Upper lobe of right lung (tissue), 1 donor: ENCODE data around the gene STS. TPM values are rescaled to one million over a fixed set of nuclear protein-coding genes. Genes with fewer than 3 reads are reported as not detected.

ENCODE experiments used
- ATAC-seq: fragments of 200-7000 bp; cut with Tn5 transposase; one replicate; pipeline ENCODE4 v1.9.1; 2020; ENCODE audit warnings: mild to moderate bottlenecking, moderate library complexity
- DNase-seq: peaks from one replicate; pipeline ENCODE4 v3.0.0-alpha.2; 2020
- H3K27ac ChIP-seq: fragments of 200-600 bp; one replicate; pipeline ENCODE4 v1.8.0; 2022
- H3K27me3 ChIP-seq: fragments of 200-600 bp; one replicate; pipeline ENCODE4 v1.8.0; 2022; ENCODE audit warnings: mild to moderate bottlenecking
- H3K36me3 ChIP-seq: fragments of 200-600 bp; one replicate; pipeline ENCODE4 v1.8.0; 2022
- H3K4me1 ChIP-seq: fragments of 200-600 bp; one replicate; pipeline ENCODE4 v1.8.0; 2022
- H3K4me3 ChIP-seq: fragments of 200-600 bp; one replicate; pipeline ENCODE4 v1.8.0; 2022; ENCODE audit warnings: mild to moderate bottlenecking
- H3K9me3 ChIP-seq: fragments of 200-600 bp; one replicate; pipeline ENCODE4 v1.8.0; 2022
- intact Hi-C: fragments of 100-400 bp; cut with DNase I; formaldehyde crosslinking; loops from one replicate; pipeline ENCODE4 v1.11.0; 2022
- total RNA-seq: library from RNA; stranded (reverse); fragmentation: NEBNext Ultra II Directional; extraction: Animal tissue kit (Norgen Biotek cat#: 25700); gene quantifications from one replicate; pipeline ENCODE4 v1.2.1, GENCODE V29; 2021
- TF ChIP-seq, protein P1 (sequence below): fragments of 200-600 bp; IDR thresholded peaks from one replicate; pipeline ENCODE4 v1.8.0; 2022; ENCODE audit warnings: antibody characterized with exemption
- donor health status: DM: no; HTN: yes; CAD: no; lungs with severe emphysema.

The STS gene
- total RNA-seq, 1 donor from 2014 or later = 11.6 TPM

- no peaks in the 10 kb centered on the region for H3K36me3 ChIP-seq
- peak overlapping the region; percentile 81 for H3K27ac ChIP-seq
- TF ChIP-seq, protein P1, sequence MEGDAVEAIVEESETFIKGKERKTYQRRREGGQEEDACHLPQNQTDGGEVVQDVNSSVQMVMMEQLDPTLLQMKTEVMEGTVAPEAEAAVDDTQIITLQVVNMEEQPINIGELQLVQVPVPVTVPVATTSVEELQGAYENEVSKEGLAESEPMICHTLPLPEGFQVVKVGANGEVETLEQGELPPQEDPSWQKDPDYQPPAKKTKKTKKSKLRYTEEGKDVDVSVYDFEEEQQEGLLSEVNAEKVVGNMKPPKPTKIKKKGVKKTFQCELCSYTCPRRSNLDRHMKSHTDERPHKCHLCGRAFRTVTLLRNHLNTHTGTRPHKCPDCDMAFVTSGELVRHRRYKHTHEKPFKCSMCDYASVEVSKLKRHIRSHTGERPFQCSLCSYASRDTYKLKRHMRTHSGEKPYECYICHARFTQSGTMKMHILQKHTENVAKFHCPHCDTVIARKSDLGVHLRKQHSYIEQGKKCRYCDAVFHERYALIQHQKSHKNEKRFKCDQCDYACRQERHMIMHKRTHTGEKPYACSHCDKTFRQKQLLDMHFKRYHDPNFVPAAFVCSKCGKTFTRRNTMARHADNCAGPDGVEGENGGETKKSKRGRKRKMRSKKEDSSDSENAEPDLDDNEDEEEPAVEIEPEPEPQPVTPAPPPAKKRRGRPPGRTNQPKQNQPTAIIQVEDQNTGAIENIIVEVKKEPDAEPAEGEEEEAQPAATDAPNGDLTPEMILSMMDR = no peak
- DNase-seq (no peak), ATAC-seq (peak; percentile 16)
- H3K27me3 ChIP-seq = no peaks in the 10 kb centered on the region
- intact Hi-C loops = no loop called here
- H3K9me3 ChIP-seq = no peaks in the 10 kb centered on the region
- H3K4me1 ChIP-seq = peaks cover 9% of the 10 kb centered on the region
- H3K4me3 ChIP-seq = peak overlapping the region; percentile 73
These were observed 654 bp upstream of the STS start for GRCh38 chrX:7146703-7147412.

DNA sequence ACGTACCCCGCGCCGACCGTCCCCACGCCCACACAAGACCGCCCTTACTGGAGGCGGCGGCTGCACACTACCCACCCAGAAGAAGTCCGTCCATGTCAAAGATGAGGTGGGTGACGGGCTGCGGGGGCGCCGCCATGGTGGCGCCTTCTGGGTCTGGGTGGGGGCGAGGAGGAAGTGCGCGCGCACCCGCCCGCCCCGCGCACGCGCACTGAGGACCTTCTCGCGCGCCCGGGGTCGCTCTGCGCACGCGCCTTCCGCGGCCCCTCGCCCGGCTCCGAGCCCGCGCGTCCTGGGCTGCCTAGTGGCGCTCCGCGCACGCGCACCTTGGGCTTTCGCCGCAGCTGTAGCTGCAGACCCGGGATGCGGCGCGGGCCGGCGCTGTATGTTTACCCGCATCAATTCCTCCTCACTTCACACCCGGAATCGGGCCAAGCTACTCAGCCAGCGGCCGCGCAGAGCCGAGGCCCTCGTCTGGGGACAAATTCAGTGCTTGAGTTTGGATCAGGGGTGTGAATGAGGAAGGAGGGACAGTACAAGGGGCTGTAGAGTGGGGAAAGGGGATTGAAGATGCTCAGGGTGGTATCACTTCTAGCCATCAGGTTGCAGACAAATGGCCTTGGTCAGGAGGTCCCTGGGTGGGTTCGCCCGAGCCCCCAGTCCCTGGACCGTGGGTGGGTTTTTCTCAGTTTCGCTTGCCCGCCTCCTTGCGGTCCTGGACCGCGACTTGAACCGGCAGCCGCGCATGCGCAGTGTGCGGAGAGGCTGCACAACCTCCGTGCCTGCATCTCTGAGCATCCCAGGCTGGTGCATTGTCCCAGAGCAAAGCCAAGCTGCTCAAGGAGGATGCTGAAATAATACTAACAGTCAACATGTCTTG lies 704 bp downstream of the STS start, which contains the start of gene PUDP:
Gene PUDP, minus strand, starts transcription at position 176 of the 877 bp plus-strand sequence. Its CDS starts 40 bp downstream, at position 136.
- Histone ChIP-seq H3K27ac (peak within 1 kb of the TSS; percentile 81), H3K36me3 (no peaks in the 10 kb centered on the region), H3K4me3 (peak within 1 kb of the TSS; percentile 73), H3K27me3 (no peaks in the 10 kb centered on the region), H3K4me1 (peaks cover 9% of the 10 kb centered on the region), H3K9me3 (no peaks in the 10 kb centered on the region)
- DNase-seq (peak; percentile 92), ATAC-seq (peak; percentile 95)
- intact Hi-C loops = no loop called here
- TF ChIP-seq, protein P1 = peak; percentile 17

- Histone ChIP-seq H3K4me1 (peaks cover 9% of the 10 kb centered on the region), H3K27ac (no peak overlapping the region), H3K9me3 (no peaks in the 10 kb centered on the region), H3K27me3 (no peaks in the 10 kb centered on the region), H3K4me3 (no peak overlapping the region), H3K36me3 (no peaks in the 10 kb centered on the region)
- DNase-seq (no peak), ATAC-seq (no peak)
- TF ChIP-seq, protein P1 = no peak
- intact Hi-C loops = no loop called here
These were observed 1.9 kb downstream of the STS start for GRCh38 chrX:7149411-7149810.

DNA sequence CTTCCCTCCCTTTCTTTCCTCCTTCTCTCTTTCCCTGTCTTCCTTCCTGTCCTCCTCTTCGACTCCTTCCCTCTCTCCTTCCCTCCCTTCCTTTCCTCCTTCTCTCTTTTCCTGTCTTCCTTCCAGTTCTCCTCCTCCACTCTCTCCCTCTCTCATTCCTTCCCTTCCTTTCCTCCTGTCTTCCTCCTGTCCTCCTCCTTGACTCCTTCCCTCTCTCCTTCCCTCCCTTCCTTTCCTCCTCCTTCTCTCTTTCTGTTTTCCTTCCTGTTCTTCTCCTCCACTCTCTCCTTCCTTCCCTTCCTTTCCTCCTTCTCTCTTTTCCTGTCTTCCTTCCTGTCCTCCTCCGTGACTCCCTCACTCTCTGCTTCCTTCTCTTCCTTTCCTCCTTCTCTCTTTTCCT lies 5.7 kb downstream of the STS start:
- H3K4me3 ChIP-seq = no peak overlapping the region
- intact Hi-C loops = no loop called here
- no peaks in the 10 kb centered on the region for H3K36me3 ChIP-seq
- ATAC-seq = no peak
- no peaks in the 10 kb centered on the region for H3K4me1 ChIP-seq
- H3K9me3 ChIP-seq = no peaks in the 10 kb centered on the region
- no peak for DNase-seq
- H3K27me3 ChIP-seq = no peaks in the 10 kb centered on the region
- TF ChIP-seq, protein P1 = no peak
- H3K27ac ChIP-seq = no peak overlapping the region

GRCh38 chrX:7154041-7154597 lies 6.6 kb downstream of the STS start:
- intact Hi-C loops = no loop called here
- no peak overlapping the region for H3K4me3 ChIP-seq
- DNase-seq = no peak
- no peak overlapping the region for H3K27ac ChIP-seq
- ATAC-seq = no peak
- H3K27me3 ChIP-seq = no peaks in the 10 kb centered on the region
- no peaks in the 10 kb centered on the region for H3K4me1 ChIP-seq
- TF ChIP-seq, protein P1 = no peak
- H3K9me3 ChIP-seq = no peaks in the 10 kb centered on the region
- no peaks in the 10 kb centered on the region for H3K36me3 ChIP-seq
